ENCODE measurements around the gene FZR1. TPM values are rescaled to one million over a fixed set of nuclear protein-coding genes. Genes with fewer than 3 reads are reported as not detected.

Gene FZR1
- polyA plus RNA-seq, 4 donors: 45.1 to 72.5 (median 59.0) TPM

- no peak for DNase-seq (ENCODE audit: low read depth in 4 of 4, low spot score in 2 of 4)
Measured at GRCh38 chr19:3471954-3472655, 34.0 kb upstream of the FZR1 start.

- DNase-seq (ENCODE audit: low read depth in 4 of 4, low spot score in 2 of 4): no peak
Measured at GRCh38 chr19:3474010-3474409, 32.1 kb upstream of the FZR1 start.

GRCh38 chr19:3474614-3475013 lies 31.5 kb upstream of the FZR1 start:
- no peak for DNase-seq (ENCODE audit: low read depth in 4 of 4, low spot score in 2 of 4)

- no peak for DNase-seq (ENCODE audit: low read depth in 4 of 4, low spot score in 2 of 4)
Measured at GRCh38 chr19:3475449-3475848, 30.7 kb upstream of the FZR1 start.

GRCh38 chr19:3476830-3477229 lies 29.3 kb upstream of the FZR1 start:
- DNase-seq (ENCODE audit: low read depth in 4 of 4, low spot score in 2 of 4): no peak

GRCh38 chr19:3477506-3477905 lies 28.6 kb upstream of the FZR1 start:
- no peak for DNase-seq (ENCODE audit: low read depth in 4 of 4, low spot score in 2 of 4)

- no peak for DNase-seq (ENCODE audit: low read depth in 4 of 4, low spot score in 2 of 4)
Measured at GRCh38 chr19:3477951-3478350, 28.2 kb upstream of the FZR1 start.

- DNase-seq (ENCODE audit: low read depth in 4 of 4, low spot score in 2 of 4): no peak
Measured at GRCh38 chr19:3478409-3479176, 27.5 kb upstream of the FZR1 start.

- no peak for DNase-seq (ENCODE audit: low read depth in 4 of 4, low spot score in 2 of 4)
Measured at GRCh38 chr19:3479177-3479833, 26.8 kb upstream of the FZR1 start.

GRCh38 chr19:3479834-3480215 lies 26.3 kb upstream of the FZR1 start:
- no peak for DNase-seq (ENCODE audit: low read depth in 4 of 4, low spot score in 2 of 4)

GRCh38 chr19:3480383-3481091 lies 25.6 kb upstream of the FZR1 start, which contains the start of gene SMIM24:
SMIM24 (minus strand) TSS chr19:3480525; CDS start chr19:3480463, 62 bp downstream.
- no peak for DNase-seq (ENCODE audit: low read depth in 4 of 4, low spot score in 2 of 4)

- no peak for DNase-seq (ENCODE audit: low read depth in 4 of 4, low spot score in 2 of 4)
Measured at GRCh38 chr19:3481241-3482090, 24.6 kb upstream of the FZR1 start.

GRCh38 chr19:3482507-3483225 lies 23.4 kb upstream of the FZR1 start:
- no peak for DNase-seq (ENCODE audit: low read depth in 4 of 4, low spot score in 2 of 4)

GRCh38 chr19:3483226-3483628 lies 22.9 kb upstream of the FZR1 start, which contains the start of gene SMIM44:
SMIM44 (minus strand) TSS chr19:3483441; CDS start chr19:3483403, 38 bp downstream.
- no peak for DNase-seq (ENCODE audit: low read depth in 4 of 4, low spot score in 2 of 4)

- no peak for DNase-seq (ENCODE audit: low read depth in 4 of 4, low spot score in 2 of 4)
Measured at GRCh38 chr19:3491396-3492119, 14.6 kb upstream of the FZR1 start.

- DNase-seq (ENCODE audit: low read depth in 4 of 4, low spot score in 2 of 4): no peak
Measured at GRCh38 chr19:3492131-3492839, 13.8 kb upstream of the FZR1 start.

GRCh38 chr19:3492919-3493318 lies 13.2 kb upstream of the FZR1 start:
- no peak for DNase-seq (ENCODE audit: low read depth in 4 of 4, low spot score in 2 of 4)

GRCh38 chr19:3493651-3494050 lies 12.5 kb upstream of the FZR1 start:
- no peak for DNase-seq (ENCODE audit: low read depth in 4 of 4, low spot score in 2 of 4)
